Left lung (tissue), 10 donors: ENCODE data around the gene SEPTIN8. TPM values are rescaled to one million over a fixed set of nuclear protein-coding genes. Genes with fewer than 3 reads are reported as not detected.

ENCODE experiments used
- ATAC-seq: fragments of 200-7000 bp; cut with Tn5 transposase; one replicate; pipeline ENCODE4 v1.9.1; 2020; ENCODE audit warnings: moderate library complexity
- DNase-seq, 4 donors: peaks; one replicate each; pipeline ENCODE4 v3.0.0-alpha.2; 2013 to 2020
- H3K27ac ChIP-seq, 2 donors: fragments of 200-600 bp; sonication (generic) in 1 of 2; one replicate each; pipeline versions ENCODE4 v1.5.0 to v1.8.0; 2020 to 2021
- H3K27me3 ChIP-seq, 2 donors: fragments of 200-600 bp; sonication (generic) in 1 of 2; one replicate each; pipeline versions ENCODE4 v1.5.0 to v1.8.0; 2020 to 2021
- H3K36me3 ChIP-seq, 2 donors: fragments of 200-600 bp; sonication (generic) in 1 of 2; one replicate each; pipeline versions ENCODE4 v1.5.0 to v1.8.0; 2020 to 2021
- H3K4me1 ChIP-seq, 2 donors: fragments of 200-600 bp; one replicate each; pipeline ENCODE4 v1.8.0; 2021
- H3K4me3 ChIP-seq, 2 donors: fragments of 200-600 bp; sonication (generic) in 1 of 2; one replicate each; pipeline versions ENCODE4 v1.5.0 to v1.8.0; 2020 to 2021; ENCODE audit warnings: mild to moderate bottlenecking in 1 of 2
- H3K9me3 ChIP-seq, 2 donors: fragments of 200-600 bp; sonication (generic) in 1 of 2; one replicate each; pipeline versions ENCODE4 v1.5.0 to v1.8.0; 2020 to 2021
- intact Hi-C, 2 donors: fragments of 100-400 bp; cut with DNase I; formaldehyde crosslinking; loops; one replicate each; pipeline versions ENCODE4 v1.11.2 to v1.14.2; 2022
- polyA plus RNA-seq, 6 donors: library from polyadenylated mRNA; unstranded; fragments of 120-200 nt; gene quantifications; one replicate each; pipeline ENCODE4 v1.2.1, GENCODE V29; 2013; ENCODE audit not compliant: insufficient read length in 6 of 6
- total RNA-seq, 2 donors: library from RNA; stranded (reverse); fragmentation: NEBNext Ultra II Directional; extraction: Animal tissue kit (Norgen Biotek cat#: 25700); gene quantifications; one replicate each; pipeline ENCODE4 v1.2.1, GENCODE V29; 2021
- TF ChIP-seq, protein P1 (sequence below), 2 donors: fragments of 200-600 bp; sonication (generic) in 1 of 2; IDR thresholded peaks; one replicate each; pipeline versions ENCODE4 v1.5.0 to v1.8.0; 2021; ENCODE audit warnings: antibody characterized with exemption in 2 of 2
- donor health status: DM: no; HTN: yes; CAD: no.
- donor health status: DM: no; HTN: no; CAD: no.

The SEPTIN8 gene
- total and polyA plus RNA-seq, 8 donors, result 38.8 to 73.8 (median 60.5) TPM

DNA sequence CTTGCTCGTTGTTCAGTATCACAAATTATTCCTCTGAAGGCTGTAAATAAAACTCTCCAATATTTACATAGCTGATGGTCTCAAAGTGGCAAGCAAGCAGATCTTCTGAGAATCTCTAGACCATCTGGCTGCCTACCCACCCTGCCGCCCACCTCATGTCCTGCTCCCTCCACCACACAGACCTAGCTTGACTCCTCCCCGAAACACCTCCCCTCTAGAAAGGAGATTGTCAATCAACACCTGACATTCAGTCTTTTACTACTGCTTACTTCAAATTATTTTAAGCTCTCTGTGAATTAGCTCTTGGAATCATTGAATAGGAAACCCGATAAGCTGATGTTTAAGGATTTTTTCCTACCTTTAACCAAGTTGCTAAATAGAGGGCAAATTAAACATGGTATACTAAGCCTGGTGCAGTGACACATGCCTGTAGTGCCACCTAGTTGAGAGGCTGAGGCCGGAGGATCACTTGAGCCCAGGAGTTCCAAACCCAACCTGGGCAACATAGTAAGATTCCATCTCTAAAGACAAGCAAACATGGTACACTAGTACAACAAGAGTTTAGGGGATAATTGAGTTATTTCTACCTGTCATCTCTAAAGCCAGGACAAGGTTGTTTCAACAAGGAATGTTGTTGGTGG is 25.1 kb upstream of the SEPTIN8 start:
- Histone ChIP-seq H3K27ac (no peak overlapping the region), H3K27me3 (peaks cover 0 to 26% of the 10 kb centered on the region in 2 donors), H3K9me3 (no peaks in the 10 kb centered on the region), H3K36me3 (no peaks in the 10 kb centered on the region), H3K4me1 (no peaks in the 10 kb centered on the region), H3K4me3 (no peak overlapping the region)
- DNase-seq (no peak), ATAC-seq (no peak)
- intact Hi-C loops, result no loop called here
- TF ChIP-seq, protein P1, sequence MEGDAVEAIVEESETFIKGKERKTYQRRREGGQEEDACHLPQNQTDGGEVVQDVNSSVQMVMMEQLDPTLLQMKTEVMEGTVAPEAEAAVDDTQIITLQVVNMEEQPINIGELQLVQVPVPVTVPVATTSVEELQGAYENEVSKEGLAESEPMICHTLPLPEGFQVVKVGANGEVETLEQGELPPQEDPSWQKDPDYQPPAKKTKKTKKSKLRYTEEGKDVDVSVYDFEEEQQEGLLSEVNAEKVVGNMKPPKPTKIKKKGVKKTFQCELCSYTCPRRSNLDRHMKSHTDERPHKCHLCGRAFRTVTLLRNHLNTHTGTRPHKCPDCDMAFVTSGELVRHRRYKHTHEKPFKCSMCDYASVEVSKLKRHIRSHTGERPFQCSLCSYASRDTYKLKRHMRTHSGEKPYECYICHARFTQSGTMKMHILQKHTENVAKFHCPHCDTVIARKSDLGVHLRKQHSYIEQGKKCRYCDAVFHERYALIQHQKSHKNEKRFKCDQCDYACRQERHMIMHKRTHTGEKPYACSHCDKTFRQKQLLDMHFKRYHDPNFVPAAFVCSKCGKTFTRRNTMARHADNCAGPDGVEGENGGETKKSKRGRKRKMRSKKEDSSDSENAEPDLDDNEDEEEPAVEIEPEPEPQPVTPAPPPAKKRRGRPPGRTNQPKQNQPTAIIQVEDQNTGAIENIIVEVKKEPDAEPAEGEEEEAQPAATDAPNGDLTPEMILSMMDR (IDR thresholded peaks at IDR 0.05), result no peak

DNA sequence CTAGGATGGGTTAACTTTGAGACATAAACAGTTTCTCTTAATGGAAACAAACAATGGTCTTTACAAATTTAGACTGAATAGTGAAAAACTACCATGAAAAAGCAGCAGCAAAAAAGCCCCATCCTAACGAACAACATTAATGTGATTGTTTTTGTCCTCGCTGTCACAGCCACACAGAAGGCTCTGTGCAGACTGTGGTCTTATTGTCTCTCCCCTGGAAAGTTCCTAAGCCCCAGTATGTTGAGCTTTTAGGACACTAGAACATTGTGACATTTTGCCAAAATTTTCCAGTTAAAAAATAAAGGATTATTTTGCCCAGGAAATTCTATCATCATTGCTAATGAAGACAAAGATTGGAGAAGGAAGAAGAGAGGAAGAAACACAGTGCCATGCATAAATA is 23.5 kb upstream of the SEPTIN8 start:
- no peaks in the 10 kb centered on the region for H3K4me1 ChIP-seq
- H3K4me3 ChIP-seq, result no peak overlapping the region
- no peaks in the 10 kb centered on the region for H3K9me3 ChIP-seq
- DNase-seq, result no peak
- intact Hi-C loops, result no loop called here
- peaks cover 0 to 19% of the 10 kb centered on the region in 2 donors for H3K27me3 ChIP-seq
- TF ChIP-seq, protein P1 (IDR thresholded peaks at IDR 0.05), result no peak
- no peaks in the 10 kb centered on the region for H3K36me3 ChIP-seq
- no peak for ATAC-seq
- no peak overlapping the region for H3K27ac ChIP-seq

DNA sequence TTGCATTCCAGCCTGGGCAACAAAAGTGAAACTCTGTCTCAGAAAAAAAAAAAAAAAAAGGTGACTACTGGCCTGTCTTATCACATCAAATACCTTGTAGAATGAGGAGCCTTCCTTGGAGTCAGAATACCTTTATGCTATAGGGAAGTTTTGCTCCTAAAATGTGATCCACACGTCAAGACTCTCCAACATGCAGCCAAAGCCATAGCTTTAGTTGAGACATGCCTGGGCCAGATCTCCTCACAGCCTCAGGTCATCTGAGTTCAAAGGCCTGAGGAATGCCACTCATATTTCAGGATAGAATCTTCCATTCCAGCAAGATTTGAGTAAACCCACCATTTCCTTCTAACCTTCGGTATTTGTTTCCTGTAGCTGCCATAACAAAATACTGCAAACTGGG is 22.4 kb upstream of the SEPTIN8 start:
- intact Hi-C loops, result no loop called here
- no peak for DNase-seq

DNA sequence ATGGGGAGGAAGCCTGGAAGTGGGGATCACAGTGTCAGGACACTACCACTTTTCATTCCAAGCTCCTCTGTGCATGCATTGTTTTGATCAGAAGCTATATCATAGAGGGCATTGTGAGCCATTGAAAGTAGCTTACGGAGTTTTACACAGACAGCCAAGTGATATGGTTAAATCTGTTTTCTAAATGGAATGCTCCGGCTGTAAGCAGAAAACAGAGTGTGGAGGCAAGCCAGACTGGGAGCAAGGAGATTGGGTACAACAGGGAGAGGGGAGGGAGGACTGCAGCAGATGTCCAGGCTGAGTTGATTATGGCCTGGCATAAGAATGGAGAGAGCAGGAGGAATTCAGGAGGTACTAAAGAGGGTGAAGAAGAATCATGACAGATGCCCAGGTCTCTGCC is 20.6 kb upstream of the SEPTIN8 start:
- no peak for ATAC-seq
- H3K36me3 ChIP-seq, result no peaks in the 10 kb centered on the region
- TF ChIP-seq, protein P1 (IDR thresholded peaks at IDR 0.05), result no peak
- H3K9me3 ChIP-seq, result no peaks in the 10 kb centered on the region
- intact Hi-C loops, result no loop called here
- H3K4me3 ChIP-seq, result no peak overlapping the region
- H3K27ac ChIP-seq, result no peak overlapping the region
- H3K4me1 ChIP-seq, result no peaks in the 10 kb centered on the region
- no peak for DNase-seq
- peaks cover 0 to 9% of the 10 kb centered on the region in 2 donors for H3K27me3 ChIP-seq

More for the DNA sequence above, 22.4 kb upstream of the SEPTIN8 start:
- ATAC-seq, result no peak
- peaks cover 0 to 19% of the 10 kb centered on the region in 2 donors for H3K27me3 ChIP-seq
- H3K4me1 ChIP-seq, result no peaks in the 10 kb centered on the region
- no peaks in the 10 kb centered on the region for H3K36me3 ChIP-seq
- TF ChIP-seq, protein P1 (IDR thresholded peaks at IDR 0.05), result no peak
- H3K27ac ChIP-seq, result no peak overlapping the region
- H3K4me3 ChIP-seq, result no peak overlapping the region
- H3K9me3 ChIP-seq, result no peaks in the 10 kb centered on the region

DNA sequence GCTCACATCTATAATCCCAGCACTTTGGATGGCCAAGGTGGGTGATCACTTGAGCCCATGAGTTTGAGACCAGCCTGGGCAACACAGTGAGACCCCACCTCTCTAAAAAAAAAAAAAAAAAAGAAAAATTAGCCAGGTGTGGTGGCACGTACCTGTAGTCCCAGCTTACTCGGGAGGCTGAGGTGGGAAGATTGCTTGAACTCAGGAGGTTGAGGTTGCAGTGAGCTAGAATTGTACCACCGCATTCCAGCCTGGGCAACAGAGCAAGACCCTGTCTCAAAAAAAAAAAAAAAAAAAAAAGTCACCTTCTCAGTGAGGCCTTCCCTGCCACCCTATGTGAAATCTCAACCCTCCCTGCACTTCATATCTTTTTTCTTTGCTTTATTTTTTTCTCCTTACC is 14.0 kb upstream of the SEPTIN8 start:
- intact Hi-C loops, result no loop called here
- no peaks in the 10 kb centered on the region for H3K27me3 ChIP-seq
- TF ChIP-seq, protein P1 (IDR thresholded peaks at IDR 0.05), result no peak
- H3K27ac ChIP-seq, result no peak overlapping the region
- H3K4me3 ChIP-seq, result no peak overlapping the region
- DNase-seq (no peak), ATAC-seq (no peak)
- no peaks in the 10 kb centered on the region for H3K9me3 ChIP-seq
- H3K4me1 ChIP-seq, result no peaks in the 10 kb centered on the region
- H3K36me3 ChIP-seq, result no peaks in the 10 kb centered on the region
